Pons (tissue), 1 donor: ENCODE measurements around the gene UBR3.
"Not testable (repeated sequence)": the region's sequence is repeated elsewhere in the genome, so short reads cannot be mapped to it uniquely, and the experiment has no call there.

Experiments
- DNase-seq: peaks from one replicate; pipeline ENCODE4 v3.0.0-alpha.2; 2016; ENCODE audit warnings: low spot score

Gene UBR3

GRCh38 chr2:169867579-169867978 lies 40.3 kb downstream of the UBR3 start:
- no peak for DNase-seq

- DNase-seq, result no peak
Observed at GRCh38 chr2:169868951-169869350, 41.7 kb downstream of the UBR3 start.

GRCh38 chr2:169871369-169871768 lies 44.1 kb downstream of the UBR3 start:
- not testable (repeated sequence) for DNase-seq

- no peak for DNase-seq
Observed at GRCh38 chr2:169871994-169872393, 44.7 kb downstream of the UBR3 start.

GRCh38 chr2:169877398-169877797 lies 50.1 kb downstream of the UBR3 start:
- peak; percentile 57 for DNase-seq

- DNase-seq, result no peak
Observed at GRCh38 chr2:169887120-169887519, 59.9 kb downstream of the UBR3 start.

GRCh38 chr2:169891593-169892298 lies 64.5 kb downstream of the UBR3 start:
- DNase-seq, result no peak

GRCh38 chr2:169892951-169893350 lies 65.7 kb downstream of the UBR3 start:
- no peak for DNase-seq

- peak; percentile 73 for DNase-seq
Observed at GRCh38 chr2:169895294-169895985, 68.2 kb downstream of the UBR3 start.

- no peak for DNase-seq
Observed at GRCh38 chr2:169897834-169898233, 70.6 kb downstream of the UBR3 start.

- DNase-seq, result not testable (repeated sequence)
Observed at GRCh38 chr2:169900103-169900502, 72.8 kb downstream of the UBR3 start.

GRCh38 chr2:169900686-169901085 lies 73.4 kb downstream of the UBR3 start:
- no peak for DNase-seq

- DNase-seq, result no peak
Observed at GRCh38 chr2:169906731-169907130, 79.5 kb downstream of the UBR3 start.

GRCh38 chr2:169909376-169909775 lies 82.1 kb downstream of the UBR3 start:
- DNase-seq, result no peak

GRCh38 chr2:169910109-169910799 lies 83.0 kb downstream of the UBR3 start:
- no peak for DNase-seq

- DNase-seq, result no peak
Observed at GRCh38 chr2:169911119-169911518, 83.9 kb downstream of the UBR3 start.

GRCh38 chr2:169916623-169917022 lies 89.4 kb downstream of the UBR3 start:
- DNase-seq, result no peak

- no peak for DNase-seq
Observed at GRCh38 chr2:169923977-169924376, 96.7 kb downstream of the UBR3 start.

- no peak for DNase-seq
Observed at GRCh38 chr2:169925968-169926367, 98.7 kb downstream of the UBR3 start.

- peak; percentile 50 for DNase-seq
Observed at GRCh38 chr2:169928463-169928864, 101.2 kb downstream of the UBR3 start.

- DNase-seq, result peak; percentile 61
Observed at GRCh38 chr2:169933124-169933711, 106.0 kb downstream of the UBR3 start.

GRCh38 chr2:169936652-169937051 lies 109.4 kb downstream of the UBR3 start:
- DNase-seq, result not testable (repeated sequence)

- no peak for DNase-seq
Observed at GRCh38 chr2:169945515-169945914, 118.3 kb downstream of the UBR3 start.
